Activated CD4-positive, alpha-beta T cell treated with anti-CD3 and anti-CD28 coated beads for 1 hour (primary cell): ENCODE data around the gene KCNIP3.
A peak's percentile ranks its signal among the peaks of the same experiment; 100 is the strongest.

ENCODE experiments used
- DNase-seq: peaks from one replicate; pipeline ENCODE4 v3.0.0-alpha.2; 2020

KCNIP3 gene

GRCh38 chr2:95329891-95330793 lies 33.0 kb downstream of the KCNIP3 start:
- no peak for DNase-seq

DNA sequence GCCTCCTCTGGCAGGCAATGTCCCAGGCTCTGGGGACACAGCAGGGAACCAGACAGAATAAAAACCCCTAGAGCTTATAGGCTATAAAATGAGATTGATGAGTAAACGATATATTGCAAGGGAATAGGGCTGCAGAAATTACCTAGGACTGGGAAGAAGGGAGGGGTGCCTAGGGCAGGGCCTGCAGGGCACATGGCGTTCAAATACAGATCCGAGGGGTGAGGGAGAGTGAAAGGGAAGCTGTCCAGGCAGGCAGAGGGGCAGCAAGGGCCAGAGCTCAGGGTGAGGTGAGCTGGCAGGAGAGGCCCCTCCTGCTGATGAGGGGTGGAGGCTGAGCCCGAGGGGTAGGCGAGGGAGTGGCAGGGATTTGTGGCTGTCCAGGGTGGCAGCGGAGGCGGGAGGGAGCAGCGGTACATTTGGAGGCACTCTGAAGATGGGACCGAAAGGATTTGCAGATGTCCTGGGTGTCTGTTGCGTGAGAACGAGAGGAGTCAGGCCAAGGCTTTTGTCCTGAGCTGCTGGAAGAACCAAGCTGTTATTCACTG lies 33.7 kb downstream of the KCNIP3 start:
- DNase-seq = no peak

DNA sequence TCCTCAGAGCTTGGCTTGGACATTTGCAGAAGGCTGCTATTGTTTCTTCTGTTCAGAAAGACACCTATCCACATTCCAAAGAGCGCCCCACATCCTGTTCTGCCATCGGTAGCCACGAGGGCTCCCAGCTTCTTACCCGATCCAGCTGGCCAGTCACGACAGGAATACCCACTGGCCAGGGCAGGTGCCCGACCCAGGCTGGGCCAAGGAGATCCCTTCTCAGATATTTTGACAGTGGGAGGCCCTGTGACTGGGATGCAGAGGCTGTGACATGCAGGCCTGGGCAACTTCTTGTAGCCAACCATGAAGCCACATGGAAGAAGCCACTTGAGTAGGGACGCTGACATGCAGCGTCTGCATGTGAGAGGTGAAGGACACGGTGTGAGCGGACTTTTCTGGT lies 34.5 kb downstream of the KCNIP3 start:
- DNase-seq = no peak

- no peak for DNase-seq
Observed at GRCh38 chr2:95332036-95332435, 34.9 kb downstream of the KCNIP3 start.

DNA sequence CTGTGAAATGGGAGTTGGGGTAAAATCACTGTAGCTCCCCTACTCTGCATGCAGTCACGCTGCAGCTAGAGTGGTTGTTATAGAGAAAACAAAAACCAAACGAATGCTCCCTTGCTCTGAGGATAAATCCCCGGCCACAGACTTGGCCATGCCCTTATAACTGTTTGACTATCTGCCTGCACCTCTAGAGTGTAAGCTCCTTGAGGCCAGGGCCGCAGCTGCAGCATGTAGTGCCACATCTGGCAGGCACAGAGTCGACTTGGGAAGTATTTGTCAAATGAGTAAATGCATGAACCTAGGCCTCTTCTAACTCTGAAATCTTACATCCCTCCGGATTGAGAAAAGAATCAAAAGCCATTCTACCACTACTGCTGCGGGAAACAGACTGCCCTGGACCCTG lies 35.9 kb downstream of the KCNIP3 start:
- no peak for DNase-seq

GRCh38 chr2:95333888-95334338 lies 36.8 kb downstream of the KCNIP3 start:
- no peak for DNase-seq

- no peak for DNase-seq
Observed at GRCh38 chr2:95334916-95335641, 37.9 kb downstream of the KCNIP3 start.

DNA sequence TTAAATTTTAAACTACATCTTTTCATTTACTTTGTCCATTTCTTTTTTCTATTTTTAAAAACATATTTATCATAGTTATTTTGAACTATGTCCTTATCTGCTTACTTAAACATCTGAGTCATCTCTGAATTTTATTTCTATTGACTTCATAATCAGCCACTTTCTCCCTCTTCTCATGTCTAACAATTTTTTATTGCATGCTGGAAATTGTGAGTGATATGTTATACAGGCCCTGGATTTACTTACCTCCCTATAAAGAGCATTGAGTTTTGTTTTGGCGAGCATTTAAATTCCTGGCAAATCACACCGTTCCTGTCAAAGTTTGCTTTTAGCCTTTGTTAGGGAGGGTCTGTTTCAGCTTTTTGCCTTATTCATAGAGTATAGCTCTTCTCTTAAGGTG lies 39.3 kb downstream of the KCNIP3 start:
- no peak for DNase-seq

DNA sequence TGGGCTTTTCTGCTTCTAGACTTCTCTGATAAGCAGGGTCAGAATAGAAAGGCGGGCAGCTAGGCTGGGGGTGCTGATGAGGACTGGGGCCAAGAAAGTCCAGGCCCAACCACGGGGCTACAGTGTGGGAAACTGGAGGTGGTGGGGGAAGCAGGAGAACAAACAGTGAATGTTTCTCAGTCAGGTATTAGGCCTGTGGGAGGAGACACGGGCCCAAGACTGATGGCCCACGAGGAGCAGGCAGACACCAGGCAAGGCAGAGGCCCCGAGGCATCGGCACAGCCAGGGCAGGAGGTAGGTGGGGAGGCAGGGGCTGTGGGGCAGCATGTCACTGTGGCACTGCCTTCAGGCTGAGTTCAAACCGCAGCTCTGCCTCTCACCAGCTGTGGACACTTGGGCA lies 40.7 kb downstream of the KCNIP3 start:
- DNase-seq = no peak

- DNase-seq = no peak
Observed at GRCh38 chr2:95342556-95343320, 45.6 kb downstream of the KCNIP3 start.

DNA sequence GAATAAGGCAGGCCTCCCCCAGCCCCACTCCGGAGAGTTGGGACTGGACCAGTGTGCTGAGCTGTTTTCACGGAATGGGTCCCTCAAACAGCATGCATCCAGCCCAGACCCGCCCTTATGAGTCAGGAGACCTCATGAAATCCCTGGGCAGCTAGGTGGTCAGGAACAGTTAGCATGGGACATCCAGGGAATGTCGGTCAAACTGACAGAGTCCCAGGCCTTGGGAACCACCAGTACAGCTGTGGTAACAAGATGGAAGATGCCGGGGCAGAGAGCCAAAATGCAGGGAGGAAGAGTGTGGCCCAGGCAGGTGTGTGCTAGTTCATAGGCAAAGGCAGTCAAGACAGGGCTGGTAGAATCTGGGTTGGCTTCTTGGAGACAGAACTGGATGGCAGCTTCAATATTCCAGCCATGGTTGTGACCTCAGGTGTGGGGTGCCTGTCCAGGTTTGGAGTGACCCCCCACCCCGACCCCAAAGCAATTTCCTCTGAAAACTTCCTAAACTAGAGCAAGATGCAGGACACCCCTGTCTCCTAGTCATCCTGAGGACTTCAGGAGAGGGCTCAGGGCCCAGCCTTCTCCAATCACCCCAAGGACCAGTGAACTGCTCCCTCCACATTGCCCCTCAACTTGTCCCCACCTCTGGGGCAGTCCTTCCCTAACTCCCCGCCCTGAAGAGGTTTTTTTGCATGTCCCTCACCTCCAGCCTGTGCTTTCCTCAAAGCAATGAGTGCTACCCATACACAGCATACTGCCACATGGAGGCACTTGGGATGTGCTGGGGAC lies 46.5 kb downstream of the KCNIP3 start:
- DNase-seq = no peak

GRCh38 chr2:95344215-95344583 lies 47.1 kb downstream of the KCNIP3 start:
- DNase-seq = no peak

DNA sequence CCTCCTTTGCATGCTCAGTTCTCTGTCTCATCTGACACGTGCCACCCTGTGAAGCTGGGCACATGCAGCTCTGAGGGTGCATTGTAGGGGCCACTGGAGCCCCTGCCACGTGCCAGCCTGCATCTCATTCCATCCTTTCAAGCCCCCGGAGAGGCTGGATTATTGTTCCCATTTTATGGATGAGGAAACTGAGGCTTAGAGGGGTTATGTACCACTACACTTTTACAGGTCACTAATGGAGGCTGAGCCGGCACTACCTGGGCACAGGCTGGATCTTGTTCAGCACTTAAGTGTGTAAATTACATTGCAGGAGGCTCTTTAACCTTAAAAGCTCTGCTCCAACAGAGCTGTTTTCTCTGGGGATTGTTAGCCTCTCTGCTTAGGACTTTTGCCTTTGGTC lies 47.5 kb downstream of the KCNIP3 start:
- no peak for DNase-seq

DNA sequence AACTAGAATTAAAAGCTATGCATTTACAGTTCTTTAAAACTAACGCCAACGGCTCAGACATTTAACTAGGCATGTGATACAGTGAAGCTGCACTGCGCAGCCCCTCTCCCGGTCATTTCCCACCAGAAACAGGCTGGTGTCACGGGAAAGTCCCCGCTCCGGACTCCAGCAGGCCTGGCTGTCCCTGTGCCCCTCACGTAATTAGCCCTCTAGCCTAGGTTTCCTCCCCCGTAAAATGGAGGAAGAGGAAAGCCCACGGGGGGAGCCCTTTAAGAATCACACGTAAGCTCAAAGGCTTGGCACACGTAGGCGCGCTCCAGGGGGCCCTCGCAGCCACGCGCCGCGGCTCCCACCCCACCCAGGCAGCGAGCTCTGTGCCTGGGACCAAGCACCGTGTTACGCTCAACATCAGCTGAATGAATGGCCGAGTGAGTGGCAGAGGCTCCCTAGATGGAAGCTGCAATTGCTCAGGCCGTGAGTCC lies 48.0 kb downstream of the KCNIP3 start:
- no peak for DNase-seq

GRCh38 chr2:95345563-95346230 lies 48.5 kb downstream of the KCNIP3 start:
- peak; percentile 35 for DNase-seq

- DNase-seq = no peak
Observed at GRCh38 chr2:95346231-95346737, 49.1 kb downstream of the KCNIP3 start.

- no peak for DNase-seq
Observed at GRCh38 chr2:95346738-95347671, 49.9 kb downstream of the KCNIP3 start.

- no peak for DNase-seq
Observed at GRCh38 chr2:95347681-95348608, 50.8 kb downstream of the KCNIP3 start.
